ENCODE measurements around the gene STOX2.

STOX2 gene

DNA sequence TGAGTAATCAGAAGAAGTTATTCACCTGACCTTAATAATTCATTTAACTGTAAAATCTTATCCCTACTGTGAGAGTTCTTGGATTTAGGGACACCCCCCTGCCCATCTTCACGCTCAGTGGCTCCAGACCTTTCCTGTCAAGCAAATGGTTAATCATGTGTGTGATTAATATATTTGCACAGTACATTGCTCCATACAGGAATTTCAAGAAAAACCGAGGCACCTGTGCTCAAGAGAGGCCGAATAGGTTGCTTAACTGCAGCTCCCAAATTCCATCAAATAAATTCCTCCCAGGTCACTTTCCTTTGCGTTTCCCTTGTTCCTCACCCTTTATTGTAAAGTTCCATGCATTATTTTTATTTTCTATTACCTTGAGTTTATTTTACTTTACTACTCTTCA, 119.5 kb downstream of the STOX2 start:
- no peak overlapping the region for H3K4me3 ChIP-seq (ENCODE audit: low read depth, low read length, poor library complexity, severe bottlenecking)
- H3K9ac ChIP-seq (ENCODE audit: low read length), result no peak overlapping the region
- no peaks in the 10 kb centered on the region for H3F3A ChIP-seq (ENCODE audit: insufficient read depth, low read length)
- H2AFZ ChIP-seq (ENCODE audit: low read length), result no peak overlapping the region
- TF ChIP-seq EZH2 (IDR thresholded peaks at IDR 0.05; ENCODE audit: borderline replicate concordance, low read length), result no peak
- no peak for TF ChIP-seq CTCF (IDR thresholded peaks at IDR 0.05; ENCODE audit: low read length)
- H3K36me3 ChIP-seq (ENCODE audit: insufficient read depth, low read length), result no peaks in the 10 kb centered on the region
- H4K20me1 ChIP-seq (ENCODE audit: insufficient read depth, low read length), result no peaks in the 10 kb centered on the region
- H3K9me3 ChIP-seq (ENCODE audit: low read length), result no peaks in the 10 kb centered on the region
- no peaks in the 10 kb centered on the region for H3K4me1 ChIP-seq (ENCODE audit: insufficient read depth, low read length, severe bottlenecking)
- no peak overlapping the region for H3K4me2 ChIP-seq (ENCODE audit: low read length)
- H3K27ac ChIP-seq (ENCODE audit: low read depth, low read length, poor library complexity, severe bottlenecking), result no peak overlapping the region
- H3K9me2 ChIP-seq (ENCODE audit: low read depth, low read length), result no peaks in the 10 kb centered on the region
- H3K79me2 ChIP-seq (ENCODE audit: insufficient read depth, low read length), result no peaks in the 10 kb centered on the region
- H3K27me3 ChIP-seq (ENCODE audit: insufficient read depth, low read length), result no peaks in the 10 kb centered on the region

GRCh38 chr4:184028561-184029374, 123.7 kb downstream of the STOX2 start:
- Histone ChIP-seq H3K27ac (ENCODE audit: low read depth, low read length, poor library complexity, severe bottlenecking) (no peak overlapping the region), H3K9ac (ENCODE audit: low read length) (no peak overlapping the region), H3K9me3 (ENCODE audit: low read length) (no peaks in the 10 kb centered on the region), H3K4me2 (ENCODE audit: low read length) (no peak overlapping the region), H3K4me1 (ENCODE audit: insufficient read depth, low read length, severe bottlenecking) (no peaks in the 10 kb centered on the region), H3K36me3 (ENCODE audit: insufficient read depth, low read length) (no peaks in the 10 kb centered on the region), H3K9me2 (ENCODE audit: low read depth, low read length) (no peaks in the 10 kb centered on the region), H3K79me2 (ENCODE audit: insufficient read depth, low read length) (no peaks in the 10 kb centered on the region), H3K4me3 (ENCODE audit: low read depth, low read length, poor library complexity, severe bottlenecking) (no peak overlapping the region), H2AFZ (ENCODE audit: low read length) (no peak overlapping the region), H4K20me1 (ENCODE audit: insufficient read depth, low read length) (no peaks in the 10 kb centered on the region), H3K27me3 (ENCODE audit: insufficient read depth, low read length) (no peaks in the 10 kb centered on the region), H3F3A (ENCODE audit: insufficient read depth, low read length) (no peaks in the 10 kb centered on the region)
- TF ChIP-seq CTCF (IDR thresholded peaks at IDR 0.05; ENCODE audit: low read length), result no peak
- no peak for TF ChIP-seq EZH2 (IDR thresholded peaks at IDR 0.05; ENCODE audit: borderline replicate concordance, low read length)

- no peaks in the 10 kb centered on the region for H3K36me3 ChIP-seq (ENCODE audit: insufficient read depth, low read length)
- no peak overlapping the region for H3K4me2 ChIP-seq (ENCODE audit: low read length)
- H2AFZ ChIP-seq (ENCODE audit: low read length), result no peak overlapping the region
- no peaks in the 10 kb centered on the region for H3K9me2 ChIP-seq (ENCODE audit: low read depth, low read length)
- no peaks in the 10 kb centered on the region for H3K79me2 ChIP-seq (ENCODE audit: insufficient read depth, low read length)
- no peak for TF ChIP-seq CTCF (IDR thresholded peaks at IDR 0.05; ENCODE audit: low read length)
- no peak overlapping the region for H3K4me3 ChIP-seq (ENCODE audit: low read depth, low read length, poor library complexity, severe bottlenecking)
- H3K9me3 ChIP-seq (ENCODE audit: low read length), result no peaks in the 10 kb centered on the region
- no peaks in the 10 kb centered on the region for H3F3A ChIP-seq (ENCODE audit: insufficient read depth, low read length)
- no peaks in the 10 kb centered on the region for H3K4me1 ChIP-seq (ENCODE audit: insufficient read depth, low read length, severe bottlenecking)
- H3K27ac ChIP-seq (ENCODE audit: low read depth, low read length, poor library complexity, severe bottlenecking), result no peak overlapping the region
- H3K27me3 ChIP-seq (ENCODE audit: insufficient read depth, low read length), result no peaks in the 10 kb centered on the region
- H3K9ac ChIP-seq (ENCODE audit: low read length), result no peak overlapping the region
- no peaks in the 10 kb centered on the region for H4K20me1 ChIP-seq (ENCODE audit: insufficient read depth, low read length)
Measured at GRCh38 chr4:184030036-184030435, 124.9 kb downstream of the STOX2 start.

Measured in OCI-LY1 (cell line).